ENCODE measurements around the gene RPRD1B.

The RPRD1B gene

DNA sequence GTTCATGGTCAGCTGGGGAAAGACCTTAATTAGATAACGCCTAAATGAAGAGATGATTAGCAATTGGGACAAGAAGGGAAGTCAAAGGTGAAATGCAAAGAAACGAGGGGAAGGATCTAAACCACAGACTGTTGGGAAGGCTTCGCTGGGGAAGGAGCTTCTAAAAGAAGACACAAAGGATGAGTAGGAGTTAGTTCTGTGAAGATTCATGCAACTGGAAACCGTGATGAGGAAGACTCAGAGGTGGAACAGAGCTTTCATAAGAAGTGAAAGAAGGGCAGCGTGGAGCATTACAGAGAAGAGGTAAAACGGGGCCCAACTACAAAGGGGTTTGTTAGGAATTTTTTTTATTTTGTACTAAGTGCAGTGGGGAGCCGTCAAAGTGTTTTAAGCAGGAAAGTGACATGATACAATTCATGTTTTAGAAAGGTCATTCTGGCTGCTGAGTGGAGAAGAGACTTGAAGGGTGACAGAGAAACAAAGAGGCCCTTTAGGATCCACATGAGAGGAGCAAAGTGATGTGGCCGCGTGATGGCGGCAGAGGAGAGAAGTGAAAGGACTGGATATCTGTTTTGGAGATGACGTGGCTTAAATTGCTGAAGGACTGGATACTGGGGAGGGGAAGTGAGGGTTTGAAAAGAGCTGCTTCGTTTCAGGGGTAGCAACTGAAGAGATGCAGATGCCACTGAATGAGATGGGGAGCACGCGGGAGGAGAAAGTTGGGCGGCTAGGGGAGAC is 33.9 kb upstream of the RPRD1B start:
- no peak overlapping the region for H2BK12ac ChIP-seq (ENCODE audit: low read length)
- no peak overlapping the region for H3K4me2 ChIP-seq (ENCODE audit: insufficient read depth, low read length, poor library complexity, severe bottlenecking)
- H3K9ac ChIP-seq (ENCODE audit: low read depth, low read length, poor library complexity), result no peak overlapping the region
- H3K4me1 ChIP-seq (ENCODE audit: control insufficient read depth in 2 of 2, insufficient read depth in 1 of 2, low read depth in 1 of 2, low read length in 2 of 2), result peaks cover 0 to 4% of the 10 kb centered on the region in 2 donors
- no peaks in the 10 kb centered on the region for H3K79me1 ChIP-seq (ENCODE audit: low read depth, low read length)
- H4K91ac ChIP-seq (ENCODE audit: low read depth, low read length, poor library complexity), result no peak overlapping the region
- H3K36me3 ChIP-seq (replicated peaks in 1 of 2; ENCODE audit: control insufficient read depth in 2 of 2, insufficient read depth in 2 of 2, low read length in 2 of 2), result peaks cover 40 to 100% of the 10 kb centered on the region in 2 donors
- H3K4ac ChIP-seq (ENCODE audit: low read length), result no peak overlapping the region
- no peak overlapping the region for H3K4me3 ChIP-seq (ENCODE audit: low read length in 2 of 2)
- no CpG with 5 or more reads among the region's 15 CpGs for WGBS, 2 donors (ENCODE audit: extremely low coverage in 2 of 2, insufficient read length in 2 of 2, insufficient replicate concordance in 1 of 2)
- H2BK5ac ChIP-seq (ENCODE audit: low read length), result no peak overlapping the region
- H3K18ac ChIP-seq (ENCODE audit: low read length), result no peak overlapping the region
- H3K27ac ChIP-seq (replicated peaks; ENCODE audit: low read length), result peak overlapping the region; percentile 5
- no peak overlapping the region for H2AFZ ChIP-seq (ENCODE audit: low read length)
- H2BK120ac ChIP-seq (ENCODE audit: low read depth, low read length), result no peak overlapping the region
- H3K23ac ChIP-seq (ENCODE audit: low read depth, low read length, poor library complexity), result no peak overlapping the region
- DNase-seq (ENCODE audit: low spot score), result no peak
- no peak overlapping the region for H3K14ac ChIP-seq (ENCODE audit: low read length)
- no peaks in the 10 kb centered on the region for H3K27me3 ChIP-seq (ENCODE audit: control insufficient read depth in 3 of 3, insufficient read depth in 3 of 3, low read depth in 1 of 3, low read length in 3 of 3)
- no peak overlapping the region for H2BK15ac ChIP-seq (ENCODE audit: low read length)
- no peak overlapping the region for H2AK5ac ChIP-seq (ENCODE audit: low read depth, low read length)
- no peak overlapping the region for H4K8ac ChIP-seq (ENCODE audit: low read depth, low read length)
- no peaks in the 10 kb centered on the region for H3K9me3 ChIP-seq (replicated peaks in 1 of 2; ENCODE audit: control insufficient read depth in 2 of 2, insufficient read depth in 1 of 2, low read depth in 1 of 2, low read length in 2 of 2)

DNA sequence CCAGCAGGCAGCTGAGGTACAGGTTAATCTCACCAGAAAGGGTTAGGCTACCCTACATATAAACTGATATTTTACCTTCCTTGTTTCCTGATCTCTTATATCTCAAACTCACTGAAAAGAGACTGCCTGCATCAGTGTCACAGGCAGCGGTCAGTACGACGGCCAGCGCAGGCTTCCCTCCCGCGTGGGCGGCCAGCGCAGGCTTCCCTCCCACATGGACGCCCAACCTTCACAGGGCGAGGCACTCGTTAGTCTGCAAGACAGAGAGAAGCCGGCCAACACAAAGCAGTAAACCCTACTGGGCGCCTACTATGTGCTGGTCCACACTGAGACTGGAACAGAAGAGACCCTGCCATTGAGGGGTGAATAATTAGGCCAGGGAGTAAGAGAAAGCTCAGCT is 33.3 kb upstream of the RPRD1B start:
- Histone ChIP-seq H2AK5ac (ENCODE audit: low read depth, low read length) (no peak overlapping the region), H3K4me1 (ENCODE audit: control insufficient read depth in 2 of 2, insufficient read depth in 1 of 2, low read depth in 1 of 2, low read length in 2 of 2) (peaks cover 0 to 4% of the 10 kb centered on the region in 2 donors), H3K23ac (ENCODE audit: low read depth, low read length, poor library complexity) (no peak overlapping the region), H2AFZ (ENCODE audit: low read length) (no peak overlapping the region), H2BK5ac (ENCODE audit: low read length) (no peak overlapping the region), H3K9me3 (replicated peaks in 1 of 2; ENCODE audit: control insufficient read depth in 2 of 2, insufficient read depth in 1 of 2, low read depth in 1 of 2, low read length in 2 of 2) (no peaks in the 10 kb centered on the region), H3K14ac (ENCODE audit: low read length) (no peak overlapping the region), H3K4me3 (ENCODE audit: low read length in 2 of 2) (no peak overlapping the region), H2BK12ac (ENCODE audit: low read length) (no peak overlapping the region), H3K27me3 (ENCODE audit: control insufficient read depth in 3 of 3, insufficient read depth in 3 of 3, low read depth in 1 of 3, low read length in 3 of 3) (no peaks in the 10 kb centered on the region), H3K9ac (ENCODE audit: low read depth, low read length, poor library complexity) (no peak overlapping the region), H3K18ac (ENCODE audit: low read length) (no peak overlapping the region), H3K79me1 (ENCODE audit: low read depth, low read length) (no peaks in the 10 kb centered on the region), H4K91ac (ENCODE audit: low read depth, low read length, poor library complexity) (no peak overlapping the region), H3K4ac (ENCODE audit: low read length) (no peak overlapping the region), H3K27ac (replicated peaks; ENCODE audit: low read length) (peak overlapping the region; percentile 5), H3K4me2 (ENCODE audit: insufficient read depth, low read length, poor library complexity, severe bottlenecking) (no peak overlapping the region), H4K8ac (ENCODE audit: low read depth, low read length) (no peak overlapping the region), H2BK120ac (ENCODE audit: low read depth, low read length) (no peak overlapping the region), H3K36me3 (replicated peaks in 1 of 2; ENCODE audit: control insufficient read depth in 2 of 2, insufficient read depth in 2 of 2, low read length in 2 of 2) (peaks cover 35 to 100% of the 10 kb centered on the region in 2 donors), H2BK15ac (ENCODE audit: low read length) (no peak overlapping the region)
- DNase-seq (ENCODE audit: low spot score), result no peak
- no CpG with 5 or more reads among the region's 13 CpGs for WGBS, 2 donors (ENCODE audit: extremely low coverage in 2 of 2, insufficient read length in 2 of 2, insufficient replicate concordance in 1 of 2)

GRCh38 chr20:38001173-38001875 is 32.2 kb upstream of the RPRD1B start:
- Histone ChIP-seq H3K36me3 (replicated peaks in 1 of 2; ENCODE audit: control insufficient read depth in 2 of 2, insufficient read depth in 2 of 2, low read length in 2 of 2) (peaks cover 28 to 98% of the 10 kb centered on the region in 2 donors), H3K79me1 (ENCODE audit: low read depth, low read length) (no peaks in the 10 kb centered on the region)
- DNase-seq (ENCODE audit: low spot score), result no peak

GRCh38 chr20:38001981-38002380 is 31.6 kb upstream of the RPRD1B start:
- DNase-seq (ENCODE audit: low spot score), result no peak
- Histone ChIP-seq H3K27ac (replicated peaks; ENCODE audit: low read length) (no peak overlapping the region), H3K4me3 (ENCODE audit: low read length in 2 of 2) (no peak overlapping the region), H2BK120ac (ENCODE audit: low read depth, low read length) (no peak overlapping the region), H3K4ac (ENCODE audit: low read length) (no peak overlapping the region), H3K9me3 (replicated peaks in 1 of 2; ENCODE audit: control insufficient read depth in 2 of 2, insufficient read depth in 1 of 2, low read depth in 1 of 2, low read length in 2 of 2) (no peaks in the 10 kb centered on the region), H2BK15ac (ENCODE audit: low read length) (no peak overlapping the region), H3K79me1 (ENCODE audit: low read depth, low read length) (no peaks in the 10 kb centered on the region), H3K4me2 (ENCODE audit: insufficient read depth, low read length, poor library complexity, severe bottlenecking) (no peak overlapping the region), H3K9ac (ENCODE audit: low read depth, low read length, poor library complexity) (no peak overlapping the region), H3K27me3 (ENCODE audit: control insufficient read depth in 3 of 3, insufficient read depth in 3 of 3, low read depth in 1 of 3, low read length in 3 of 3) (no peaks in the 10 kb centered on the region), H3K36me3 (replicated peaks in 1 of 2; ENCODE audit: control insufficient read depth in 2 of 2, insufficient read depth in 2 of 2, low read length in 2 of 2) (peaks cover 23 to 98% of the 10 kb centered on the region in 2 donors), H4K8ac (ENCODE audit: low read depth, low read length) (no peak overlapping the region), H4K91ac (ENCODE audit: low read depth, low read length, poor library complexity) (no peak overlapping the region), H2BK5ac (ENCODE audit: low read length) (no peak overlapping the region), H3K14ac (ENCODE audit: low read length) (no peak overlapping the region), H3K23ac (ENCODE audit: low read depth, low read length, poor library complexity) (no peak overlapping the region), H2AK5ac (ENCODE audit: low read depth, low read length) (no peak overlapping the region), H2AFZ (ENCODE audit: low read length) (no peak overlapping the region), H3K18ac (ENCODE audit: low read length) (no peak overlapping the region), H2BK12ac (ENCODE audit: low read length) (no peak overlapping the region), H3K4me1 (ENCODE audit: control insufficient read depth in 2 of 2, insufficient read depth in 1 of 2, low read depth in 1 of 2, low read length in 2 of 2) (peaks cover 0 to 4% of the 10 kb centered on the region in 2 donors)
- no CpG with 5 or more reads among the region's 4 CpGs for WGBS, 2 donors (ENCODE audit: extremely low coverage in 2 of 2, insufficient read length in 2 of 2, insufficient replicate concordance in 1 of 2)

More at GRCh38 chr20:38001173-38001875, 32.2 kb upstream of the RPRD1B start:
- Histone ChIP-seq H3K4me3 (ENCODE audit: low read length in 2 of 2) (no peak overlapping the region), H3K14ac (ENCODE audit: low read length) (no peak overlapping the region), H3K4ac (ENCODE audit: low read length) (no peak overlapping the region), H3K9me3 (replicated peaks in 1 of 2; ENCODE audit: control insufficient read depth in 2 of 2, insufficient read depth in 1 of 2, low read depth in 1 of 2, low read length in 2 of 2) (no peaks in the 10 kb centered on the region), H2AK5ac (ENCODE audit: low read depth, low read length) (no peak overlapping the region), H2BK5ac (ENCODE audit: low read length) (no peak overlapping the region), H3K18ac (ENCODE audit: low read length) (no peak overlapping the region), H2BK15ac (ENCODE audit: low read length) (no peak overlapping the region), H2BK120ac (ENCODE audit: low read depth, low read length) (no peak overlapping the region), H3K27ac (replicated peaks; ENCODE audit: low read length) (no peak overlapping the region), H3K27me3 (ENCODE audit: control insufficient read depth in 3 of 3, insufficient read depth in 3 of 3, low read depth in 1 of 3, low read length in 3 of 3) (no peaks in the 10 kb centered on the region), H2BK12ac (ENCODE audit: low read length) (no peak overlapping the region), H3K23ac (ENCODE audit: low read depth, low read length, poor library complexity) (no peak overlapping the region), H3K4me1 (ENCODE audit: control insufficient read depth in 2 of 2, insufficient read depth in 1 of 2, low read depth in 1 of 2, low read length in 2 of 2) (peaks cover 0 to 4% of the 10 kb centered on the region in 2 donors), H3K9ac (ENCODE audit: low read depth, low read length, poor library complexity) (no peak overlapping the region), H4K8ac (ENCODE audit: low read depth, low read length) (no peak overlapping the region), H2AFZ (ENCODE audit: low read length) (no peak overlapping the region), H3K4me2 (ENCODE audit: insufficient read depth, low read length, poor library complexity, severe bottlenecking) (no peak overlapping the region), H4K91ac (ENCODE audit: low read depth, low read length, poor library complexity) (no peak overlapping the region)
- no CpG with 5 or more reads among the region's 6 CpGs for WGBS, 2 donors (ENCODE audit: extremely low coverage in 2 of 2, insufficient read length in 2 of 2, insufficient replicate concordance in 1 of 2)

Data from neuronal stem cell (in vitro differentiated cells).